Measurements from ENCODE around the gene SEC24A.

SEC24A gene

GRCh38 chr5:134692722-134693121 is 44.1 kb downstream of the SEC24A start:
- no peak for TF ChIP-seq EGR1 (IDR thresholded peaks at IDR 0.05)
- no peak for TF ChIP-seq CEBPB (IDR thresholded peaks at IDR 0.05)
- TF ChIP-seq EP300 (IDR thresholded peaks at IDR 0.05; ENCODE audit: borderline replicate concordance) = no peak
- TF ChIP-seq TAF1 (IDR thresholded peaks at IDR 0.05; ENCODE audit: low read depth) = no peak
- TF ChIP-seq TEAD4 (IDR thresholded peaks at IDR 0.05) = no peak
- TF ChIP-seq RAD21 (IDR thresholded peaks at IDR 0.05; ENCODE audit: low read depth) = no peak
- TF ChIP-seq NFIC (IDR thresholded peaks at IDR 0.05) = no peak
- TF ChIP-seq TCF12 (IDR thresholded peaks at IDR 0.05; ENCODE audit: low read depth) = no peak
- no peak for TF ChIP-seq ZBTB7A (IDR thresholded peaks at IDR 0.05; ENCODE audit: low read depth)
- no peak for TF ChIP-seq REST (IDR thresholded peaks at IDR 0.05; ENCODE audit: low read depth)
- TF ChIP-seq, protein P1, sequence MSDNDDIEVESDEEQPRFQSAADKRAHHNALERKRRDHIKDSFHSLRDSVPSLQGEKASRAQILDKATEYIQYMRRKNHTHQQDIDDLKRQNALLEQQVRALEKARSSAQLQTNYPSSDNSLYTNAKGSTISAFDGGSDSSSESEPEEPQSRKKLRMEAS (IDR thresholded peaks at IDR 0.05) = no peak
- no peak for TF ChIP-seq FOXM1 (IDR thresholded peaks at IDR 0.05; ENCODE audit: borderline replicate concordance, low read depth)
- no peak for TF ChIP-seq YY1 (IDR thresholded peaks at IDR 0.05; ENCODE audit: low read depth)
- TF ChIP-seq, protein P2, sequence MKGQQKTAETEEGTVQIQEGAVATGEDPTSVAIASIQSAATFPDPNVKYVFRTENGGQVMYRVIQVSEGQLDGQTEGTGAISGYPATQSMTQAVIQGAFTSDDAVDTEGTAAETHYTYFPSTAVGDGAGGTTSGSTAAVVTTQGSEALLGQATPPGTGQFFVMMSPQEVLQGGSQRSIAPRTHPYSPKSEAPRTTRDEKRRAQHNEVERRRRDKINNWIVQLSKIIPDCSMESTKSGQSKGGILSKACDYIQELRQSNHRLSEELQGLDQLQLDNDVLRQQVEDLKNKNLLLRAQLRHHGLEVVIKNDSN (IDR thresholded peaks at IDR 0.05) = no peak
- no peak for TF ChIP-seq CREB1 (IDR thresholded peaks at IDR 0.05; ENCODE audit: low read depth)

DNA sequence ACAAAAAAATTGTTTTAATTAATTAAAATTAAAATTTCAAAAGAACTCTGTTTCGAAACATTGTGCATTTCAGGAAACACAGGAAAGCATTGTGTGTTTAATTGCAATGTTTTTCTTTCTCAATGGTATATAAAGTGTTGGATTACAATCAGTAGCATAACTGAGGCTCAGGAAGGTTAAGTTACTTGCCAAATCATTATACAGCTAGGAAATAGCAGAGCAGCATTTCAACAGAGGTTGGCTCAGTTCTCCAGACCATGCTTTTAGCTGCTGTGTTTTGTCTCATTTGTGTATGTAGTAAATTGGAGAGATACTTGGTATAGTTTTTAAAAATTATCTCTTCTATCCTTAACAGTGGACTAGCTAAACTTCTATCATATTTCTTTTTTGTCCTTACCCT is 59.7 kb downstream of the SEC24A start:
- no peak for TF ChIP-seq EP300 (IDR thresholded peaks at IDR 0.05; ENCODE audit: borderline replicate concordance)
- no peak for TF ChIP-seq RAD21 (IDR thresholded peaks at IDR 0.05; ENCODE audit: low read depth)
- TF ChIP-seq TEAD4 (IDR thresholded peaks at IDR 0.05) = no peak
- TF ChIP-seq REST (IDR thresholded peaks at IDR 0.05; ENCODE audit: low read depth) = no peak
- TF ChIP-seq NFIC (IDR thresholded peaks at IDR 0.05) = no peak

- no peak for TF ChIP-seq CEBPB (IDR thresholded peaks at IDR 0.05)
- TF ChIP-seq TEAD4 (IDR thresholded peaks at IDR 0.05) = peak; percentile 75
- peak; percentile 52; the same call in 1 of the 2 replicates for TF ChIP-seq EGR1 (IDR thresholded peaks at IDR 0.05)
These were observed 65.5 kb downstream of the SEC24A start for GRCh38 chr5:134714120-134714519.

DNA sequence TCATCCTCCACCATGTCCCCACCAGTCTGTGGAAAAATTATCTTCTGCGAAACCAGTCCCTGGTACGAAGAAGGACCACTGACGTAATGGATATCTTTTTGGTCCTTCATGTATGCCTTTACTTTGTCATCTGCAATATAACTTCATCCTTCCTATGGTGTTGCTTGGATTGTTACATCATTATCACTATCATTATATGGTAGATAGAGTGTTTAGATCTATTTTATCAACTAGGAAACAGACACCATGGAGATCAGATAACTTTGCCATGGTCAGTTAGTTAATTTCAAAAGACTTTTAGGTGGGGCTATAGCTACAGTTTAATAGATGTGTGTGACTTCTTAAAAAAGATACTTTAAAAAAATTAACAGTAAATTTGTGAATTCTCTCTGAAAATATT is 66.0 kb downstream of the SEC24A start:
- no peak for TF ChIP-seq NFIC (IDR thresholded peaks at IDR 0.05)
- no peak for TF ChIP-seq RAD21 (IDR thresholded peaks at IDR 0.05; ENCODE audit: low read depth)
- no peak for TF ChIP-seq EP300 (IDR thresholded peaks at IDR 0.05; ENCODE audit: borderline replicate concordance)
- TF ChIP-seq YY1 (IDR thresholded peaks at IDR 0.05; ENCODE audit: low read depth) = no peak
- TF ChIP-seq CREB1 (IDR thresholded peaks at IDR 0.05; ENCODE audit: low read depth) = no peak
- TF ChIP-seq ZBTB7A (IDR thresholded peaks at IDR 0.05; ENCODE audit: low read depth) = no peak
- no peak for TF ChIP-seq TAF1 (IDR thresholded peaks at IDR 0.05; ENCODE audit: low read depth)
- no peak for TF ChIP-seq FOXM1 (IDR thresholded peaks at IDR 0.05; ENCODE audit: borderline replicate concordance, low read depth)
- no peak for TF ChIP-seq TEAD4 (IDR thresholded peaks at IDR 0.05)
- TF ChIP-seq, protein P1 (IDR thresholded peaks at IDR 0.05) = no peak
- TF ChIP-seq, protein P2 (IDR thresholded peaks at IDR 0.05) = no peak

GRCh38 chr5:134724872-134725271 is 76.3 kb downstream of the SEC24A start:
- TF ChIP-seq, protein P2 (IDR thresholded peaks at IDR 0.05) = no peak
- TF ChIP-seq TAF1 (IDR thresholded peaks at IDR 0.05; ENCODE audit: low read depth) = no peak
- TF ChIP-seq CREB1 (IDR thresholded peaks at IDR 0.05; ENCODE audit: low read depth) = no peak
- TF ChIP-seq FOXM1 (IDR thresholded peaks at IDR 0.05; ENCODE audit: borderline replicate concordance, low read depth) = no peak
- TF ChIP-seq REST (IDR thresholded peaks at IDR 0.05; ENCODE audit: low read depth) = no peak
- TF ChIP-seq NFIC (IDR thresholded peaks at IDR 0.05) = no peak
- no peak for TF ChIP-seq EGR1 (IDR thresholded peaks at IDR 0.05)
- no peak for TF ChIP-seq ZBTB7A (IDR thresholded peaks at IDR 0.05; ENCODE audit: low read depth)
- TF ChIP-seq, protein P1 (IDR thresholded peaks at IDR 0.05) = no peak
- TF ChIP-seq CEBPB (IDR thresholded peaks at IDR 0.05) = no peak
- TF ChIP-seq YY1 (IDR thresholded peaks at IDR 0.05; ENCODE audit: low read depth) = no peak
- TF ChIP-seq RAD21 (IDR thresholded peaks at IDR 0.05; ENCODE audit: low read depth) = no peak
- TF ChIP-seq TEAD4 (IDR thresholded peaks at IDR 0.05) = no peak
- TF ChIP-seq EP300 (IDR thresholded peaks at IDR 0.05; ENCODE audit: borderline replicate concordance) = no peak
- TF ChIP-seq TCF12 (IDR thresholded peaks at IDR 0.05; ENCODE audit: low read depth) = no peak
